AG09309 (cell line): Measurements from ENCODE around the gene EDEM3.

ENCODE experiments used
- DNase-seq: peaks from one replicate; pipeline ENCODE4 v3.0.0-alpha.2; 2010; ENCODE audit warnings: low read depth
- H3K4me3 ChIP-seq: 2 replicates; pipeline ENCODE4 v1.5.1; 2011; ENCODE audit warnings: mild to moderate bottlenecking, low read depth, low read length, moderate library complexity; ENCODE audit not compliant: control insufficient read depth
- CTCF ChIP-seq: IDR thresholded peaks from 2 replicates; pipeline ENCODE4 v1.5.1; 2011; ENCODE audit warnings: mild to moderate bottlenecking, low read depth, low read length, inconsistent platforms; ENCODE audit not compliant: insufficient read depth, control insufficient read depth; ENCODE audit errors: missing control alignments

EDEM3 gene

GRCh38 chr1:184696403-184696802 lies 58.3 kb downstream of the EDEM3 start:
- DNase-seq = no peak
- no peak for TF ChIP-seq CTCF
- H3K4me3 ChIP-seq = no peak overlapping the region

- no peak for TF ChIP-seq CTCF
- no peak overlapping the region for H3K4me3 ChIP-seq
- no peak for DNase-seq
These were observed 59.6 kb downstream of the EDEM3 start for GRCh38 chr1:184695023-184695422.

GRCh38 chr1:184693011-184693410 lies 61.6 kb downstream of the EDEM3 start:
- no peak for TF ChIP-seq CTCF
- H3K4me3 ChIP-seq = no peak overlapping the region
- DNase-seq = no peak

GRCh38 chr1:184691719-184692324 lies 62.8 kb downstream of the EDEM3 start:
- H3K4me3 ChIP-seq = no peak overlapping the region
- TF ChIP-seq CTCF = peak; percentile 84
- peak; percentile 25 for DNase-seq

- DNase-seq = no peak
- TF ChIP-seq CTCF = no peak
- no peak overlapping the region for H3K4me3 ChIP-seq
These were observed 68.1 kb downstream of the EDEM3 start for GRCh38 chr1:184686540-184686939.

- H3K4me3 ChIP-seq = no peak overlapping the region
- TF ChIP-seq CTCF = no peak
- no peak for DNase-seq
These were observed 69.5 kb downstream of the EDEM3 start for GRCh38 chr1:184685116-184685515.
